Gastroesophageal sphincter (tissue), 3 donors: ENCODE results near the gene DCDC2.

Experiments
- CTCF ChIP-seq, 4 experiments: fragments of 200-600 bp in 2 of 4; fragments of 450-650 bp in 2 of 4; sonication (generic) in 1 of 4; IDR thresholded peaks; one replicate each; pipeline ENCODE4 v1.5.1; 2017 to 2019; ENCODE audit warnings: antibody characterized with exemption in 4 of 4, mild to moderate bottlenecking in 2 of 4, moderate library complexity in 2 of 4
- EP300 ChIP-seq: sonication (generic); formaldehyde crosslinking; IDR thresholded peaks from one replicate; pipeline ENCODE4 v1.6.1; 2017; ENCODE audit warnings: antibody characterized with exemption, mild to moderate bottlenecking

- no peak for TF ChIP-seq CTCF (IDR thresholded peaks at IDR 0.05)
- no peak for TF ChIP-seq EP300
Measured at GRCh38 chr6:24355393-24355792, 2.5 kb downstream of the DCDC2 start.
